Measurements from ENCODE around the gene YPEL2. TPM values are rescaled to one million over a fixed set of nuclear protein-coding genes. Genes with fewer than 3 reads are reported as not detected.

The YPEL2 gene
- total RNA-seq, 1 donor from 2014 or later, result 41.1 TPM

- no peaks in the 10 kb centered on the region for H3K9me3 ChIP-seq (ENCODE audit: insufficient read depth, low read depth, low read length)
- H3K27me3 ChIP-seq (ENCODE audit: insufficient read depth, low read length), result no peaks in the 10 kb centered on the region
- H3K9ac ChIP-seq (ENCODE audit: low read length), result peak overlapping the region; percentile 0
- no peak for FAIRE-seq
- Mint-ChIP-seq H3K27ac (ENCODE audit: unreplicated experiment) (peak overlapping the region; percentile 93), H3K36me3 (ENCODE audit: low read depth, unreplicated experiment) (peaks cover 9% of the 10 kb centered on the region), H3K4me3 (ENCODE audit: unreplicated experiment) (peak overlapping the region; percentile 62), H3K4me1 (ENCODE audit: low read depth, unreplicated experiment) (peaks cover 87% of the 10 kb centered on the region), H3K27me3 (ENCODE audit: low read depth, unreplicated experiment) (no peaks in the 10 kb centered on the region), H3K9me3 (ENCODE audit: unreplicated experiment) (no peaks in the 10 kb centered on the region)
- no peaks in the 10 kb centered on the region for H3K79me2 ChIP-seq (ENCODE audit: insufficient read depth, low read length)
- TF ChIP-seq EZH2 (IDR thresholded peaks at IDR 0.05; ENCODE audit: insufficient read depth, low read length) (no peak), CTCF (IDR thresholded peaks at IDR 0.05; ENCODE audit: insufficient read depth, low read depth, low read length) (no peak)
- H3K27ac ChIP-seq (ENCODE audit: low read depth, low read length), result peak overlapping the region; percentile 13
- no peak overlapping the region for H3K4me3 ChIP-seq (ENCODE audit: insufficient read depth, low read depth, low read length)
- H3K36me3 ChIP-seq (ENCODE audit: insufficient read depth, low read length), result no peaks in the 10 kb centered on the region
- no peaks in the 10 kb centered on the region for H4K20me1 ChIP-seq (ENCODE audit: insufficient read depth, low read length)
- peaks cover 50% of the 10 kb centered on the region for H3K4me1 ChIP-seq (ENCODE audit: insufficient read depth, low read length)
- no peak overlapping the region for H2AFZ ChIP-seq (ENCODE audit: low read depth, low read length)
- peak; percentile 84 for DNase-seq (ENCODE audit: low read depth)
- peak overlapping the region; percentile 54 for H3K4me2 ChIP-seq (ENCODE audit: low read length)
Observed at GRCh38 chr17:59372138-59372751, 40.8 kb downstream of the YPEL2 start.

- Mint-ChIP-seq H3K9me3 (ENCODE audit: unreplicated experiment) (no peaks in the 10 kb centered on the region), H3K4me1 (ENCODE audit: low read depth, unreplicated experiment) (peaks cover 84% of the 10 kb centered on the region), H3K27ac (ENCODE audit: unreplicated experiment) (peak overlapping the region; percentile 93), H3K4me3 (ENCODE audit: unreplicated experiment) (no peak overlapping the region), H3K36me3 (ENCODE audit: low read depth, unreplicated experiment) (peaks cover 15% of the 10 kb centered on the region), H3K27me3 (ENCODE audit: low read depth, unreplicated experiment) (no peaks in the 10 kb centered on the region)
- Histone ChIP-seq H3K36me3 (ENCODE audit: insufficient read depth, low read length) (no peaks in the 10 kb centered on the region), H3K9ac (ENCODE audit: low read length) (no peak overlapping the region), H4K20me1 (ENCODE audit: insufficient read depth, low read length) (no peaks in the 10 kb centered on the region), H2AFZ (ENCODE audit: low read depth, low read length) (no peak overlapping the region), H3K4me3 (ENCODE audit: insufficient read depth, low read depth, low read length) (no peak overlapping the region), H3K27me3 (ENCODE audit: insufficient read depth, low read length) (no peaks in the 10 kb centered on the region), H3K79me2 (ENCODE audit: insufficient read depth, low read length) (no peaks in the 10 kb centered on the region), H3K9me3 (ENCODE audit: insufficient read depth, low read depth, low read length) (no peaks in the 10 kb centered on the region), H3K4me1 (ENCODE audit: insufficient read depth, low read length) (peaks cover 48% of the 10 kb centered on the region), H3K4me2 (ENCODE audit: low read length) (peak overlapping the region; percentile 10), H3K27ac (ENCODE audit: low read depth, low read length) (no peak overlapping the region)
- FAIRE-seq (no peak), DNase-seq (ENCODE audit: low read depth) (peak; percentile 51)
- TF ChIP-seq CTCF (IDR thresholded peaks at IDR 0.05; ENCODE audit: insufficient read depth, low read depth, low read length) (no peak), EZH2 (IDR thresholded peaks at IDR 0.05; ENCODE audit: insufficient read depth, low read length) (no peak)
Observed at GRCh38 chr17:59373882-59374495, 42.5 kb downstream of the YPEL2 start.

- H3K36me3 ChIP-seq (ENCODE audit: insufficient read depth, low read length), result no peaks in the 10 kb centered on the region
- Mint-ChIP-seq H3K9me3 (ENCODE audit: unreplicated experiment) (no peaks in the 10 kb centered on the region), H3K4me1 (ENCODE audit: low read depth, unreplicated experiment) (peaks cover 83% of the 10 kb centered on the region), H3K36me3 (ENCODE audit: low read depth, unreplicated experiment) (peaks cover 15% of the 10 kb centered on the region), H3K27ac (ENCODE audit: unreplicated experiment) (peak overlapping the region; percentile 93), H3K4me3 (ENCODE audit: unreplicated experiment) (no peak overlapping the region), H3K27me3 (ENCODE audit: low read depth, unreplicated experiment) (no peaks in the 10 kb centered on the region)
- no peaks in the 10 kb centered on the region for H3K79me2 ChIP-seq (ENCODE audit: insufficient read depth, low read length)
- no peak overlapping the region for H3K4me2 ChIP-seq (ENCODE audit: low read length)
- H3K27me3 ChIP-seq (ENCODE audit: insufficient read depth, low read length), result no peaks in the 10 kb centered on the region
- H3K4me1 ChIP-seq (ENCODE audit: insufficient read depth, low read length), result peaks cover 44% of the 10 kb centered on the region
- H3K27ac ChIP-seq (ENCODE audit: low read depth, low read length), result no peak overlapping the region
- H3K4me3 ChIP-seq (ENCODE audit: insufficient read depth, low read depth, low read length), result no peak overlapping the region
- H3K9ac ChIP-seq (ENCODE audit: low read length), result no peak overlapping the region
- no peaks in the 10 kb centered on the region for H3K9me3 ChIP-seq (ENCODE audit: insufficient read depth, low read depth, low read length)
- H2AFZ ChIP-seq (ENCODE audit: low read depth, low read length), result no peak overlapping the region
- DNase-seq (ENCODE audit: low read depth) (no peak), FAIRE-seq (no peak)
- H4K20me1 ChIP-seq (ENCODE audit: insufficient read depth, low read length), result no peaks in the 10 kb centered on the region
- TF ChIP-seq EZH2 (IDR thresholded peaks at IDR 0.05; ENCODE audit: insufficient read depth, low read length) (no peak), CTCF (IDR thresholded peaks at IDR 0.05; ENCODE audit: insufficient read depth, low read depth, low read length) (no peak)
Observed at GRCh38 chr17:59374612-59375011, 43.2 kb downstream of the YPEL2 start.

Data from astrocyte (in vitro differentiated cells and primary cell).